Measurements from ENCODE around the gene FBLIM1. TPM values are rescaled to one million over a fixed set of nuclear protein-coding genes. Genes with fewer than 3 reads are reported as not detected.

FBLIM1 gene, protein sequence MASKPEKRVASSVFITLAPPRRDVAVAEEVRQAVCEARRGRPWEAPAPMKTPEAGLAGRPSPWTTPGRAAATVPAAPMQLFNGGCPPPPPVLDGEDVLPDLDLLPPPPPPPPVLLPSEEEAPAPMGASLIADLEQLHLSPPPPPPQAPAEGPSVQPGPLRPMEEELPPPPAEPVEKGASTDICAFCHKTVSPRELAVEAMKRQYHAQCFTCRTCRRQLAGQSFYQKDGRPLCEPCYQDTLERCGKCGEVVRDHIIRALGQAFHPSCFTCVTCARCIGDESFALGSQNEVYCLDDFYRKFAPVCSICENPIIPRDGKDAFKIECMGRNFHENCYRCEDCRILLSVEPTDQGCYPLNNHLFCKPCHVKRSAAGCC
- 100 to 1,000 TPM; 224 to 328 TPM for total RNA-seq
- long read RNA-seq, donor 1, transcript FBLIM1-202 (9 exons, 3,695 nt) = major isoform, 34 of 205 reads
- long read RNA-seq, donor 1, partial matches to known transcripts = 98 of 205 reads
- long read RNA-seq, donor 1, other reads (novel, unspliced or antisense) = 71 of 205 reads
- long read RNA-seq, donor 2, transcript FBLIM1-202 (9 exons, 3,695 nt) = major isoform, 47 of 287 reads
- long read RNA-seq, donor 2, partial matches to known transcripts = 48 of 287 reads
- long read RNA-seq, donor 2, other reads (novel, unspliced or antisense) = 191 of 287 reads

DNA sequence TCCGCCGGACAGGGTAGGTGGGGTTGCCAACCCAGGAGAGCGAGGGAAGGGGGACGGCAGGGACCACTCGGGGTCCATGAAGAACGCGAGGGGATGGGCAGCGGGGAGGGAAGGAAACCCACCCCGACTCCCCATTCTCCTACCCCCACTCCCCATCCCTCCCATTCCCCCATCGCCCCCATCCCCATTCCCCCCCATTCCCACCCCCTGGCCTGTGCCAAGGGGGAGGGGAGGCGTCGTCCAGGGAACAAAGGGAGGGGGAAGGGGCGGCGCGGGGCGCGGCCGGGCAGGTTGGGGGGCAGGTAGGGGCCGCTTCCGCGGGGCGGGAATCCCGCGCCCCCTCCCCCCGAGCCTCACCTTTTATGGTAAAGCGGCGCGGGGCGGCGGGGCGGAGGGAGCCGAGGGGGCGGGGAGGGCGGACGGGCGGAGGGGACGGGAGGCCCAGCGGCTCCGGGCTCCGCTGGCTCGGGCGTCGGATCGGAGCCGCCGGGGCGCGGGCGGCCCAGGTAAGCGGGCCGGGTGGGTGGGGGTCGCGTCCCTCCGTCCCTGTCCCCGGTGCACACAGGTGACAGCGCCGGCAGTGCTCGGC is at the start of gene FBLIM1:
Gene FBLIM1, plus strand, starts transcription at position 453 of the 589 bp plus-strand sequence. CDS start 6,189 bp downstream, outside the sequence.
- intact Hi-C loops (cut with DNase I) = no loop called here
- no peak for DNase-seq (ENCODE audit: low spot score)

DNA sequence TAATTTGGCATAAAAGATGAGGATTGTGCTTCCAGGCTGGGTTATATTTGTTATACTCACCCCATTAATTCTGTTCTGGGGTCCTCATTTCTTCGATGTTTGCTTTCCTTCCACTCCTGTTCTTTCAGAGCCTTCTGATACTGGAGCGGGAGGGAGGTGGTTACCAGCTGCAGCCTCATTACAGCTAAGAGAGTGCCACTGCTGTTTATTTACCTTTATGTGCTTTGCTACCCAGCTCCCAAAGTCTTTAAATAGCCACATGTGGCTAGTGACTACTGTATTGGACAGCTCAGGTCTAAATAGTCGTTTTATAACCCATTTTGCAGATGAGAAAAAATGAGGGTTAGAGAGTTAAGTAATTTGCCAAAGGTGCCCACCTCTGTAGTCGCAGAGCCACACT is 49.4 kb upstream of the FBLIM1 start:
- DNase-seq (ENCODE audit: low spot score) = no peak
- intact Hi-C loops (cut with DNase I) = loop anchor here in 1 of 2 donors (10.0 kb wide), 1 partner anchor 114 kb away; no protein-coding TSS in a partner anchor

DNA sequence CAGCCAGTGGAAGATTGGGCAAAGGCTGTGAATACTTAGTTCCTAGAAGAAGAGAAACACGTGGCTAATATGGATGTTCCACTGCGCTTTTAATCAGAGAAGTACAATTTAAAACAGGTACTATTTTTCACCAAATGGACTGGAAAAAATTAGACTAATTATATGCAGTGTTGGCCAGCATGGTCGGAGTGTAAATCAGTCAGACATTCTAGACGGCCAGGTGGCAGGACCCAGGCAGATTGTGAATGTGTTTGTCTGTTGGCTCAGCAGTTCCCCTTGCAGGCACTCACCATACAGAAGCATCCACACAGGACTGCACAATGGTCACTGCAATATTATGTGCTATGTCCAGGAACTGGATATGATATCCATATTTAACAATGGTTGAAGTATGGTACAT is 46.4 kb upstream of the FBLIM1 start:
- intact Hi-C loops (cut with DNase I) = no loop called here
- no peak for DNase-seq (ENCODE audit: low spot score)

DNA sequence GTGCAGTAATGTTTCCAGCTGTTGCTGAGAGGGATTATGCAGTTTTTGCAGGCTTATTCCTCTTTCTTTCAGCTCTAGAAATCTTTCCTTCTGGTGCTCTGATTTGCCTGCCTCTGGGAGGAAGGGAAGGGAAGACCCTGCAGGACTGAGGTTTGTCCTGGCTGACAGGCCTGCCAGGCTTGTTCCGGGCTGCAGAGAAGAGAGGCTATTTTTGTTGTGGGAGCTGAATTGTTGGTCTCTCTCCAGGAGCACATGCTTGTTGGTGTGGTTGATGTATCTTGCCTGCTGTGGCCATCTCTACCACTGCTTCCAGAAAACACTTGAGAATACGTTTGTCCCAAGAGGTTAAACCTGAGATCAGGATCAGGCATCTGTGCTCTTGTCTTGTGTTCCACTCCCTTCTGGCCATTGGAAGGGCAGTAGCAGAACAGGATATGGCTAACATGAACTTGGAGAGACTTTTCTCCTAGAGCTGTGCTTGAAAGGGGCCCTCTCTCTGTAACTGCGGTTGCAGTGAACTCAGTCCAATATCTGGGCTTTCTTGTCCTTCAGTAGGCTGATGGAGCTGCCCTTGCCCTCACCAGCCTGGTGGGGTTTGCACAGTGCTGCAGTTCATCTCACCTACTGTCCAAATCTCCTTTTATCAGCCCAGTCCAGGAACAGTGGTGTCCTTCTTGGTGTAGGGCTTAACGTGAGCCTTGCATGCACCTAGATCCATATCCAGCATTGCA is 44.0 kb upstream of the FBLIM1 start:
- DNase-seq (ENCODE audit: low spot score) = no peak

DNA sequence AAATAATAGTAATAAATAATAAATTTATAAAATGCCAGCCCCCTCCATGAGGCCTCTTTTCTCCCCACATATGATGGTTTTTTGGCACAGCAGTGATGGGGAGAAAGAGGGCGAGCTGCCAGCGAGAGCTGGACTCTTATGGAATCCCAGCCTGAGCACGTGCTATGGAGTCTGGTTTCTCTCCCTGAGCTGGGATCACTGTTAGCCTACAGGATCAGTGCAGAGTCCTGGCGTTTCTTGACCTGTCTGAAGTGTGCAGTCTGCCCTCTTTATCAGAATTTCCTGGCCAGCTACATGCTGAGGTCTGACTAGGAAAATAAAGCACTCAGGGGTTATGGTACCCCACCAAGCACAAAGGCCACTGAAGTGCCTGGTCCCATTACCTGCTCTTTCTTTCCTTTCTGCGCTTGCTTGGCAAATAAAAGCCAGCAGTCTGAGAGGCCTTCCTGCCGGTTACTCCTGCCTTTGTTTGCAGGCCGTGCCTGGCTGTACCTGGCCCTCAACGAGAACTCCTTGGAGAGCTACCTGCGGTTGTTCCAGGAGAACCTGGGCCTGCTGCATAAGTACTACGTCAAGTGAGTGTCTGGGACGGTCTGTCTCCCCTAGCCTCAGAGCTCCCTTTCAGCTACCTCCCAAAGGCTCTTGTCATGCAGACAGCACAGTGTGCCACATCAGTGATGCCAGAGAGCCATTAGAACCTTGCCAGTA is 41.0 kb upstream of the FBLIM1 start:
- DNase-seq (ENCODE audit: low spot score) = no peak

More for the DNA sequence above, 44.0 kb upstream of the FBLIM1 start:
- intact Hi-C loops (cut with DNase I) = no loop called here

DNA sequence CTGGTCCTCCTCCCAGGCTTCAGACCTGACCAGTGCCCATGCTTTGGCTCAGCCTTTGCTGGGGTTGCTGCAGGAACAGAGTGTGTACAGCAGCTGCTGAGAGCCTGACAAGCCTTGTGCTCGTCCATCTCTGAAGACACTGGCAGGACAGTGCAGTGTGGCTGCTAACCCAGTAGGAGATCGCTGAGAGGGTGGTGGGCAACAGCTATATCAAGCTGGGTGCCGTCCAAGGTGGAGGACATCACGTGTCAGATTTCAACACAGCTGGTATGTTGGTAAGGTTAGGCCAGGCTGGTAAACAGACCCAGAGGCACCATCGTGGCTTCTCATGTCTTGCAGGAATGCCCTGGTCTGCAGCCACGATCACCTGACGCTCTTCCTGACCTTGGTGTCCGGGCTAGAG is 40.4 kb upstream of the FBLIM1 start:
- no peak for DNase-seq (ENCODE audit: low spot score)
- intact Hi-C loops (cut with DNase I) = no loop called here

More for the DNA sequence above, 41.0 kb upstream of the FBLIM1 start:
- intact Hi-C loops (cut with DNase I) = no loop called here

DNA sequence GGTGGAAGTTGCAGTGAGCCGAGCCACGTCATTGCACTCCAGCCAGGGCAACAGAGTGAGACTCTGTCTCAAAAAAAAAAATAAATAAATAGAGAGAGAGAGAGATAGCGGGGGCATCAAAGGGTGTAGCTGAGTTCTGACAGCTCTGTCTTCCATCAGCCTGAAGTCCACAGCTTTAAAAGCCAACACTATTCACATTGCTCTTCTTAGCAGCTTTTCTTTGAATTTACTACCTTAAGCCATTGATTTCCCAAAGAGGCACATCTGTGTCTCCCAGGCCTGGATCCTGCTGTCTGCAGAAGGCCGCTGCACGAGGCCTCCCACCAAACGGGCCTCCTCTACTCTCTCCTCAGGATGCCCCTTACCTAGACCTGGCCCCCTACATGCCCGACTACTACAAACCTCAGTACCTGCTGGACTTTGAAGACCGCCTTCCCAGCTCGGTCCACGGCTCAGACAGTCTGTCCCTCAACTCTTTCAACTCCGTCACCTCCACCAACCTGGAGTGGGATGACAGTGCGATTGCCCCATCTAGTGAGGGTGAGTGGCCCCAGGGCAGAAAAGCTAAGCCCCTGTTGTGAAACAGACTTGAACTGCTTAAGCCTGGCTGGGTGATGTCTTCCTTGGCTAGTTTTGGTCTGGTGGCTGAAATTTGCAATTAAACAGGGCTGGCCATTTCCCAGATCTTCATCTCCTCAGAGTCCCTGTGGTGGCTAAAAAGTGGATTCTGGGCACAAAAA is 39.0 kb upstream of the FBLIM1 start:
- intact Hi-C loops (cut with DNase I) = no loop called here
- DNase-seq (ENCODE audit: low spot score) = no peak

DNA sequence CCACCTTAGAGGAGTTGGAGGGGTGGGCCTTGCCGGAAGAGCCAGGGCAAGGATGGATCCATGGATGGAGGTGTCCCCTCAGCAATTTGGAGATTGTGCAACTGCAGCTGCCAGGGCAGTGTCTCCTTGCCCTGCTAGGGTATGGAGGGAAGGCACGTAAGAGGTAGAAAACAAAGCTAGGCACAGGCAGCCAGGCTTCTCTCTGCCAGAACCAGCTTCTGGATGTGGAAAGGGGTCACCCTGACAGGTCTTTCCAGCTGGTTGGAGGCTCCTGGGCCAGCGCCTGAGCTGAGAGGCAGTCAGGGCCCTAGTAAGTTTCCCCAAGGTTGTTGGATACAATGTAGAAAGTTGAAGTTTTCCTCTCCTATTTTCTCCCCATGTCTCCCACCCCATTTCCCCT is 37.7 kb upstream of the FBLIM1 start:
- intact Hi-C loops (cut with DNase I) = no loop called here
- DNase-seq (ENCODE audit: low spot score) = no peak

DNA sequence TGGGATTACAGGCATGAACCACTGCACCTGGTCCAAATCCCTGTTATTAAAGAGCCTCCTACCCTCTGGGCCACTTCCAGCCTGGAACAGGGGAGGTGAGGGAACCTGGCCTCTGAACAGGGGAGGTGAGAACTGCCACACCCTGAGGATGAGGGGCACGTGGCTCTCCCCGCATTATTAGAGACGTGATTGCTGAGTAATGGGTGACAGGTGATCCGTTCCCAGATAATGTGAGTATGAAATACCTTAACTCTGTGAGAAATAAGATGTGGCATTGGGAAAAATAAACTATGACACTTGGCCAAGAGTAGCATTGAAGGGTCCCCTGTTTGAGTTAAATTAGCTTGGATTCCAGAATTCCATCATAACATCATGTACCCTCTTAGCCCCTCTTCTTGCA is 36.2 kb upstream of the FBLIM1 start:
- no peak for DNase-seq (ENCODE audit: low spot score)
- intact Hi-C loops (cut with DNase I) = no loop called here

DNA sequence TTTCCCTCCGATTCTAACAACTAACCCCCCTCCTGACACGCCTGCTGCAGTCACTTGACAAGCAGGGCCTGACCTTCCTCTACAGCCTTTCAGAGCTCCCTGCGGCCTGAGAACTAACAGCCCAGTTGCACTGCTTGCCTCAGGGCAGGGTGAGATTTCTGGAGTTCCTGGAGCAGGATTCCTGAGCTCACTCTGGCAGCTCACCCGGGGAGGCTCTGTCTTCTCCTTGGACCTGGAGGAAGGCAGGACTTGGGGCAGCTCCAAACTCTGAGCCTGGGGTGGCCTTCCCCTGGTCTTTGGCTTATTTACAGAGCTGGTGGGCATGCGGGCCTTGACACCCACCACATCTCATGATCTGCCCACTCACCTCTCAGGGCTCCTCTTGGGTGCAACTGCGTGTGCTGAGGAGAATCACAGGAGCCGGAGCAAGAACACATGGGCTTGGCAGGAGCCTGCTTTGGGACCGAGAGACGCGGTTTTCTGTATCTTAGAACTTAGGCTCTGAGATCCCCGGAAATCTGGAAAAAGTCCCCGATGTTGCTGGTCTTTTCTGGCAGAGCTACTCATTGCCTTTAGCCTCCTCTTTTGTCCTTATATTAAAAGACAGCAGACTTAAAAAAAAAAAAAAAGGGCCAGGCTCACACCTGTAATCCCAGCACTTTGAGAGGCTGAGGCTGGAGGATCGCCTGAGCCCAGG is 35.6 kb upstream of the FBLIM1 start:
- intact Hi-C loops (cut with DNase I) = no loop called here
- DNase-seq (ENCODE audit: low spot score) = no peak

DNA sequence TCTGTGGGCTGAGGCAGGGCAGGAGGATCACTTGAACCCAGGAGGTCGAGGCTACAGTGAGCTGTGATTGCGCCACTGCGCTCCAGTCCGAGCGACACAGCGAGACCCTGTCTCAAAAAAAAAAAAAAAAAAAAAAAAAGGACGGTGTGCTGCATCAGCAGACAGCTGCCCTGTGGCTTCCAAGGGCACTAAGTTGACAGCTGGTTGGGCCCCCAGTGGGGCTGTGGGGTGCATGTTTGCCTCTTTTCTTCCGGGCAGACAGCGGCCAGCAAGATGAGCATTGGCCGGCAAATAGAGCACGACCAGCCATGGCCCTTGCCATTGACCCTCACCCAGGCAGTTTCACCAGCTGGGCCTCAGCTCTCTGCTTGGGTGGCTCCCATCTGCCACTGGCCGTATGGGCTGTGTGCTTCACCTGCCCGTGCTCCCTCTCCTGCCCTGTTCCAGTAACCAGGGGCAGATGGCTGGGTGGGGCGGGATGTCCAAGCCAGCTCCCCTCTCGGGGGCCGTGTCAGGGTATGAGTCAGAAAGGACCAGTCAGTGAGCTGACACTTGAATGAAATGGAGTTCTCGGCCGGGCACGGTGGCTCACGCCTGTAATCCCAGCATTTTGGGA is 34.9 kb upstream of the FBLIM1 start:
- DNase-seq (ENCODE audit: low spot score) = no peak
- intact Hi-C loops (cut with DNase I) = no loop called here

DNA sequence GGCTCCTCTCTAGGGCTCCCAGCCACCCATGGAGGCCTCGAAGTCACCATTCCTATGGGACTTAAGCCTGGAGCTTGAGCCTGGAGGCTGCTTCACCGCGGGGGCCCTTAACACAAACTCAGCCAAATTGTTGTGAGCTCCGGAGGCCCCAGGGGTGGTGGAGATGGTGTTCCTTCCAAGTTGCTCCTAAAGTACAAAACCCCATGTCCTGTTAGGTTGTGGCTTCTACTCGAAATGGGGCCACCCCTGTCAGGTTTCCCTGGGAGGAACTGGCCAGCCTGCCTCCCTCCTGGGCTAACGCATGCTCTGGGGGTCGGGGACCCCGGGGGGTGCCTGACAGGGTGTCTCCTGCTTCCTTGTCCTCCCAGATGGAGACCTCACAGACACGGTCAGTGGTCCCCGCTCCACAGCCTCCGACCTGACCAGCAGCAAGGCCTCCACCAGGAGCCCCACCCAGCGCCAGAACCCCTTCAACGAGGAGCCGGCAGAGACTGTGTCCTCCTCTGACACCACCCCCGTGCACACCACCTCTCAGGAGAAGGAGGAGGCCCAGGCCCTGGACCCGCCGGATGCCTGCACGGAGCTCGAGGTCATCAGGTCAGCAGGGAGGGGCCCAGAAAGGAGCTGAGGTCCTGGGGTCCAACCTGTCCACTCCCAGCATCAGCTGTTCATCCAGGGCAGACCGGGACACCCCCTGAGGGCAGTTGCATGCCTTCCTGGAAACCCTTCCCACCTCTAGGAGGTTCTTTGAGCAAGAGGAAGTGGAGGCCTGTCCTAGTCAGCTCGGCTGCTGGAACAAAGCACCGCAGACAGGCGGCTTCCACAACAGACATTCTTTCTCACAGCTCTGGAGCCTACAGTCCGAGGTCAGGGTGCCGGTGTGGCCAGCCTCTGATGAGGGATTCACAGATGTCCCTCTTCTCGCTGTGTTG is 33.4 kb upstream of the FBLIM1 start:
- intact Hi-C loops (cut with DNase I) = no loop called here
- DNase-seq (ENCODE audit: low spot score) = no peak

DNA sequence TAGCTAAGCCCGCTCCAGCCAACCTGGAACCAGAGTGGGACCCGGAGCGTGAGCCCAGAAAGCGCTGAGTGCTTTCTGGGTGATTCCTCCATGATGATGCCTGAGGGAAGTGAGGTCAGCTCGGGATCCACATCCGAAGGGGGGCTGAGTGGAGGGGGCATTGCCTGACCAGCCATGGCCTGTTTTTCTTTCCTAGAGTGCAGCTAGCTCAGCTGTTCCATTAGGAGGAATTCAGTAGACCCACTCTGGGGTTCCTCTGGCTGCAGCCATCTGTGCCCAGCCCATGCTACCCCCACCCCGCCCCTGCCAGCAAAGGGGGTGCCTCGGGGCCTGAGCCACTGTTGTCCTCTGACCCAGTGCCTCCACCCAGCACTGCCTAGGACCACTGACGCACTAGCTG is 32.1 kb upstream of the FBLIM1 start:
- no peak for DNase-seq (ENCODE audit: low spot score)
- intact Hi-C loops (cut with DNase I) = no loop called here

DNA sequence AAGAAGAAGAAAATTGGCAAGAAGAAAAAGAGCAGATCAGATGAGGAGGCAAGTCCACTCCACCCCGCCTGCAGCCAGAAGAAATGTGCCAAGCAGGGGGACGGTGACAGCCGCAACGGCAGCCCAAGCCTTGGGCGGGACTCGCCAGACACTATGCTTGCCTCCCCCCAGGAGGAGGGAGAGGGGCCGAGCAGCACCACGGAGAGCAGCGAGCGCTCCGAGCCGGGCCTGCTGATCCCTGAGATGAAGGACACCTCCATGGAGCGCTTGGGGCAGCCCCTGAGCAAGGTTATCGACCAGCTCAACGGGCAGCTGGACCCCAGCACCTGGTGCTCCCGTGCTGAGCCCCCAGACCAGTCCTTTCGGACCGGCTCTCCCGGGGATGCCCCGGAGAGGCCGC is 31.6 kb upstream of the FBLIM1 start:
- intact Hi-C loops (cut with DNase I) = no loop called here

DNA sequence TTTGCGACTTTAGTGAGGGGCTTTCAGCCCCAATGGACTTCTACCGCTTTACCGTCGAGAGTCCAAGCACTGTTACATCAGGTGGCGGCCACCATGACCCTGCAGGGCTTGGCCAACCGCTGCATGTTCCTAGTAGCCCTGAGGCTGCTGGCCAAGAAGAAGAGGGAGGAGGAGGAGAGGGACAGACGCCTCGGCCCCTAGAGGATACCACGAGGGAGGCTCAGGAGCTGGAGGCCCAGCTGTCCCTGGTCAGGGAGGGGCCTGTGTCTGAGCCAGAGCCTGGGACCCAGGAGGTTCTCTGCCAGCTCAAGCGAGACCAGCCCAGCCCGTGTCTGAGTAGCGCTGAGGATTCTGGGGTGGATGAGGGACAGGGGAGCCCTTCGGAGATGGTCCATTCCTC is 31.2 kb upstream of the FBLIM1 start:
- intact Hi-C loops (cut with DNase I) = no loop called here
- DNase-seq (ENCODE audit: low spot score) = no peak

More for the DNA sequence above, 31.6 kb upstream of the FBLIM1 start:
- DNase-seq (ENCODE audit: low spot score) = no peak

DNA sequence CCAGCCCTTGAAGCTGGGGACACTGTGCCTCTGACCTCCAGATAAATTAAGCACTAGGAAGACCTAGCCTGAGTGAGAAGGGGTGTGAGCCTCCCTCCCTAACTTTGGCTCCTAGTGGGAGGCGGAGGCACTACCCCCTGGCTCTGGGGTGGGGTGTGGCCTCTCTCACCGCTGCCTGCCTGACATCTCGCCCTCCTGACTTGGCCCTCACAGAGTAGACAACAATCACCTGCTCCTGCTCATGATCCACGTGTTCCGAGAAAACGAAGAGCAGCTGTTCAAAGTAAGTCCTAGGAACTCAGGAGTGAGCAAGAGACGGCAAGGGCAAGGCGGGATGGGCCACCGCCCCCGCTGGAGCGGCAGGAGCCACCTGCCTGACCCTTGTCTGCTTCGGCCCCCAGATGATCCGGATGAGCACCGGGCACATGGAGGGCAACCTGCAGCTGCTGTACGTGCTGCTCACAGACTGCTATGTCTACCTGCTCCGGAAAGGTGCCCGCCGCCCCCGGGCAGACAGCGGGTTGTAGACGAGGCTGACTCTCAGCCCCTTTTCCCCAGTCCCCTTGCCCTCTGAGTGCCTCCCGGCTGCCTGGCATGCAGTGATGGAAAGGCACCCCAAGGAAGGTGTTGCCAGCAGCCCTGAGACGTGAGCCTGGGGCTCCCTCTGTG is 30.6 kb upstream of the FBLIM1 start:
- intact Hi-C loops (cut with DNase I) = no loop called here
- no peak for DNase-seq (ENCODE audit: low spot score)

Data from posterior vena cava (tissue), 2 donors.